Right lung (tissue), 5 donors: Measurements from ENCODE around the gene SMAD6. TPM values are rescaled to one million over a fixed set of nuclear protein-coding genes. Genes with fewer than 3 reads are reported as not detected.
"Not testable (repeated sequence)": the region's sequence is repeated elsewhere in the genome, so short reads cannot be mapped to it uniquely, and the experiment has no call there.

Experiments used
- DNase-seq, 2 donors: peaks; one replicate each; pipeline ENCODE4 v3.0.0-alpha.2; 2013
- polyA plus RNA-seq, 5 donors: library from polyadenylated mRNA; unstranded; fragments of 120-200 nt; gene quantifications; one replicate each; pipeline versions ENCODE4 v1.2.1 to v1.2.3, GENCODE V29; 2013; ENCODE audit warnings: inconsistent platforms in 1 of 5, low replicate concordance in 1 of 5; ENCODE audit not compliant: insufficient read length in 5 of 5, insufficient read depth in 1 of 5

The SMAD6 gene
- polyA plus RNA-seq, 5 donors: 19.0 to 37.5 (median 31.4) TPM

DNA sequence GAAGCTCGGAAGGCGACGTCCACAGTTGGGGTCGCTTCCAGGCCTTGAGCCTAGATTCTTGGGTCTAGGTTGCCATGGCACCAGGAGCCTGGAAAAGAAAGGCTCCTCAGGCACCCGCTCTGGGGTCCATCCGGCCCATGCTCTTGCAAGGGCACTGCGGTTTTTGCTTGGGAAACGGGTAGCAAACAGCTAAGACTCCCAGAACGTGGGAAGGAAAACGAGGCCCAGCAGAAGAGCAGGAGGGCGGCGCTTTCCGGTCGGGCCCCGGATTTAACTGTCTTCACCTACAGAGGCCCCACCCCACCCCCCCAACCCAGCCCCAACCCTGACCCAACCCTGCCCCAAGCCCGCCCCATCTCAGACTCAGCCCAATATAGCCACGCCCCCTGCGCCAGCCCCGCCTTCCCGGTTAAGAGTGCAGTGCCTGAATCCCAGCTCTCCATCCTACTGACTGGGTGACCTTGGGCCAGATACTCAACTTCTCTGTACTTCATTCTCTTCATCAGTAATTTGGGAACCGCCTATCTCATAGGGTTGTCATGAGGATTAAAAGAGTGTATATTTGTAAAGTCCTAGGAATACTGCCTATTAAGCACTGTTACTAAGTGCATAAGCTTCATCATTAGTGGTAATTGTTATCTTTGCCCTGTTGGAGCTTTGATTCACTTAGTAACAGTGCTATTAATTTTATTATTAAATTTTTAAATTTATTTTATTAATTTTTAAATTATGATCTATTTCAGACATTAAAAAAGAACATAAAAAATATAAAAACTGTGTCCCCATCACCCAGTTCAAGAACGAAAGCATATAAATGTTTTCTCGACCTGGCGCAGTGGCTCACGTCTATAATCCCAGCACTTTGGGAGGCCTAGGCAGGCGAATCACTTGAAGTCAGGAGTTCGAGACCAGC, 28.4 kb upstream of the SMAD6 start:
- no peak for DNase-seq

DNA sequence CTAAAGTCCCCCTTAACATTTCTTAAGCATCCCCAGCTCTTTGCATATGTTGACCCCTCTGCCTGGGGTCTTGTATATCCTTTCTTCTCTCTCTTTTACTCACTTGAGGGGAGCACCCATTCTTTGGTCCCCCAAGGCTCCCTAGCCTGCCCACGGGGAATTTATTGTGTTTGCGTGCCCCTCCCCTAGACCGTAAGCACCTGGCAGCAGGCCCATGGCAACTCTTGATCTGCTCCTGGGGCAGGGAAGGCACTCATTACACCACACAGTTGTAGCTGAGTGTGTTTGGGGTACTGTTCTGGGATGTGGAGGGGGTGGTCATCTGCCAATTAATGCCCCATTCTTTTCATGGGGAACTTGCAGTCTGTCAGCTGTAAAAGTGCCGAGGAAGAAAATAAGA, 27.3 kb upstream of the SMAD6 start:
- no peak for DNase-seq

DNA sequence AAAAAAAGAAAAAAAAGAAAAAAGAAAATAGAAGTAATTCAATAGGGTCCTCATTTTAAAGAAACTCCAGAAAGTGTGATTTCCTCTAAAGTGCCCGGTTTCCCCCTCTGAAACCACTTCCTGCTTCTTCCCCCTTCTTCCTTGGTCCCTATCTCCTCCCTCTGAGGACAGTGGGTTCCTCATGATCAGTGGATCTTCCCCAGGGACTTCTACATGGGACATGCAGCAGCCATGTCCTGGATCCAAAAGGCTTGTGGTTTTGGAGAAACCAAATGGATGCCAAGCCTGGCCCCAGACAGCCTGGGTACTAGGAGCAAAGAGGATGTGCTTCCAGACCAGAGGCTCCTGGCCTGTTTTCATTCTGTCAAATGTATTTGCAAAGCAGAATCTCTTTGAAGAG, 26.6 kb upstream of the SMAD6 start:
- no peak for DNase-seq

DNA sequence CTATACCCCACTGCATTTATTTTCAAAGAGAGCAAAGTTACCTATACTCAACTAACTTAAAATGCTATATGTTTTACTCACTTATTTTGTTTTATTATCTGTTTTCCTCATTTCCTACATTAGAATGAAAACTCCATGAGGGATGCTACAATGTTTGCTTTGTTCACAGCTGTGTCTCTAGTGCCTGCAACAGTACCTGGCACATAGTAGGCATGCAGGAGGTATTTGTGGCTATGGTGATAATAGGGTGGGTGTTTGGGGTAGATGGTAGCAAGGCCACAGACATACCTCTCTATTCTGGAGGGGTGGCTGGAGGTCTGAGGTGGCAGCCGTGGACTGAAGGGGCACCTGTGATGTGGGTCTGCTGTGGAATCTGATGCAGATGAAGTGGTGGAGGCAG, 24.7 kb upstream of the SMAD6 start:
- no peak for DNase-seq

DNA sequence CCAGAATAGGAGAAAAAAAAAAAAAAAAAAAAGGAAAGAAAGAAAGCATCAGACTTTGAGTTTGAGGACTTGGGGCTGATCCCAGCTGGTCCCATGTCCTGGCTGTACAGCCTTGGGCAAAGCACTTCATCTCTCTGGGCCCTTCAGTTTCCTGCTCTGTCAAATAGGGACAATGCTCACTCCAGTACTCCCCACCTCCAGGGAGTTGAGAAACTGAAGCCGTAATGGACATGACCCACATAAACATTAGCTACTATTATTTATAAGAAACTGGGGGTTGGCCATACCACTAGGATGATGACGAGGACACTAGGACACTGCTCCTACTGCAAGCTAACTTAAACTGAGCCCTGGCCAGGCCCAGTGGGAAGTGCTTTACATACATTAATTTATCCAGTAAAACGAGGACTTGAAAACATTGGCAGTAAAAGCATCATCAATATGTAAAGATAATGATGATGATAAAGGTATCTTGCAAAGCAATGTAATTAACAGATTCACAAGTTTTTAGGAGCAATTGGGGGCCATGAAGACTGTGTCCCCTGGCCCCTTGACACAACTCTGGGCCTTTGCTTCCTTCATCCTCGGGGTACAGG, 22.9 kb upstream of the SMAD6 start:
- DNase-seq: no peak

DNA sequence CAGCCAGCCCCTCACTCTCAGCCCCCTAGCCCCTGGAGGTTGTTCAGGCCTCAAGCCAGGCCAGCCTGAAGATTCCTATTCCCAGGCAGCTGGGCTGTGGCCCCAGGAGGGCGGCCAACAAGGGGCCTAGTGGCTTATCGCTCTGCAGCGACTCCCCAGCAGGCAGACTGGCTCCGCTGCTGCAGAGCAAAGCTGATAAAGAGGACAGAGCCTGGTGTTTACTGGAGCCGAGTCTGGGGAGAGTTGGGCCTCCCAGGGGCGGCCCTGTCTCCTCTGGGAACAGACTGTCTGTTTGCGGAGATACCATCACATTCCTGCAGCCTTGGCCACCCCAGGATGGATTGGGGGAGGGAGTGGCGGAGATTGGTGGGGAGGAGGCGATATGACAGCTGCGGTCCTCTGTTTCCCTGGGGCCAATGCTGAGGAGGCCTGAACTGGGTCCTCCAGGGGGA, 22.4 kb upstream of the SMAD6 start:
- peak in 1 of 2 donors; percentile 44 for DNase-seq

DNA sequence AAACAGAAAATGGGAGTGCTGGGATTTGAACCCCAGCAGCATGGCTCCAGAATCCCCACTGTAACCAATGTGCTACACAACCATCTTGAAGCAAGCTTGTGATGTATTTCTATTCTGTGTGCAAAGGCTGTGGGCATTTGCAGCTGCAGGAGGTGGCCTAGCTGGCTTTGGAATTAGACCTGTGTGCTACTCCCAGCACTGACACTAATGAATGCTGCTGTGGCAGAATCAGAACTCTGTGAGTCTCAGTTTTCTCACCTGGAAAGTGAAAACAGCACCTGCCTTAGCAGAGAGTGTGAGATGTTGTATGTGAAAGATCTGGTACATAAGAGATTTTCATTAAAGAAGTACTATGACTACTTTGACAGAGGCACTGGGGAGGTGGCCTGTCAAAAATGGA, 21.5 kb upstream of the SMAD6 start:
- no peak for DNase-seq

DNA sequence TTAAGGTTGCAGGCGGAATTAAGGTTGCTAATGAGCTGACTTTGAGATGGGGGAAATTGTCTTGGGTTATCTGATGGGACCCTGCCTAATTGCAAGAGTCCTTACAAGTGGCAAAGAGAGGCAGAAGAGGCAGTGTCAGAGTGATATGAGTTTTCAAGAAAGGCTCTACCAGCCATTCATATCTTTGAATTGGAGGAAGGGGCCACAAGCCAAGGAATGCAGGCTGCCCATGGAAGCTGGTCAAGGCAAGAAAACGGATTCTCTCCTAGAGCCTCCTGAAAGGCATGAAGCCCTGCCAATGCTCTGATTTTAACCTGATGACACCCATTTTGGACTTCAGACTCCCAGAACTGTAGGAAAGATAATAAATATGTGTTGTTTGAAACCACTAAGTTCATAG, 20.6 kb upstream of the SMAD6 start:
- no peak for DNase-seq

DNA sequence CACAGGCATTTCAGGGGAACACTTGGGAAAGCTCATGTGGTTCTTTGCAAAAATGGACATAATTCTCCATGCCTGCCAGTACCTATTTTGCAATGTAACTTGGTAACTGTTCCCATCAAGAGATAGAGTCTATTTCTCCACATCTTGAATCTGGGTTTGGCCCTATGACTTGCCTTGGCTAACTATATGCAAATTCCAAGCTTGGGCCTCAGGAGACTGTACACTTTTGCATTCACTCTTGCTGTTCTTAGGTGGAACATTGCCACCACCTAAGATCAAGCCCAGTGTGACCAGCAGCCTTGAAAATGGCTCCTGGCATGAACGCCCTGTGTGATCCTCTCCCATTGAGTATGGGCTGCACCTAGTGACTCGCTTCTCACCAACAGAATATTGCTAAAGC, 19.8 kb upstream of the SMAD6 start:
- no peak for DNase-seq

DNA sequence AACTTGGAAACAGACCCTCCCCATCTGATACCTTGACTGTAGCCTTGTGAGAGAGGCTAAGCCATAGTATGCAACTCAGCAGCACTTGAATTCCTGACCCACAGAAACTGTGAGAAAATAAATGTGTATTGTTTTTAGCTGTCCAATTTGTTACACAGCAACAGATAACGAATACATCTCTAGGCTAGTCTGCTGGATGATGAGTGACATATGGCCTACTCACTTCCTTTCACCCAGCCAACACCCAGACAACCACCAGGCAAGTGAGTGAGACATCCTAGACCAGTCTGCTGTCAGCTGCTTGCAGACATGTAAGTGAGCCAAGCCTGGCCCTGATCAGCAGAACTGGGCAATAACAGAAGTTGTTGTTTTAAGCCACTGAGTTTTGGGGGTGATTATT, 19.2 kb upstream of the SMAD6 start:
- no peak for DNase-seq

DNA sequence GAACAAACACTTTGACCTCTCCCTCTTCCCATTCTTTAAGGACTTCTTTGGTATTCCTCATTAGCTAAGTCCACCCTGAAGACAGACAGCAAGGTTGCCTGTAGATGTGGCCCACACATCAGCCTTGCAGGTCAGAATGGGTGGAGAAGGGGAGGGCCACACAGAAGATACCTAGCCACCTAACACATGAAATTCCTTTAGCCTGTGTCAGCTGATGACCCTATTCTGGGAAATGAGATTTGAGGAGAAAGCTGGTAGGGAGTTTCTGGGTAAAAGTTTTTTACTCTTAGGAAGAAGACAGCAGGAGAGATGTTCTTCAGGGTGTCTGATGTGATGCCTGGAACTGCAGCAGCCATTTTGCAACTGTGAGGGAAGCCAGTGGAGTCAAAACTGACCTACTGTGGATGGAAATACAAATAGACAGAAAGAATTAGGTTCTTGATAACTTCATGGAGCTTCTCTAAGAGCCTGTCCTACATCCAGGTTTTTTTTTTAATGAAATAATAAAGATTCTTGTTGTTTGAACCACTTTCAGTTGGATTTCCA, 17.8 kb upstream of the SMAD6 start:
- no peak for DNase-seq

DNA sequence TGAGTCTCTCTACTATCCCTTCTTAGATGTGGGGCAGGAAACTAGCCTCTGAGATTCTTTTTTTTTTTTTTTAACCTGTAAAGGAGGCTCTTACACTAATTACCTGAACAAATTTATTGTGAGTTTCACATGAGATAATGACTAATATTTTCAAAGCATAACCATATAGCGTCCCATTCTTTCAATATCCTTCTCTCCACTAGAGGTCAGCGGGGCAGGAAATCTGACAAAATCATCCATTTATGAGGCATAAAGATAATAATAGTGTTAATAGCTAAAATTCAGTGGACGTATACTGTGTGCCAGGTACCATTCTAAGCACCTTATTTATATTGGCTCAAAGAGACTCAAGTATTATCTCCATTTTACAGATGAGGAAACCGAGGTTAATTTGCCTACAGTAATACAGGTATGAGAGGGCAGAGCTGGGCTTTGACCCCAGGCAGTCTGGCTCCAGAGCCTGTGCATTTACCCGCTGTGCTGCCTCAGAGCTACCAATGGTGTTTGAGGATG, 16.3 kb upstream of the SMAD6 start:
- DNase-seq: no peak

DNA sequence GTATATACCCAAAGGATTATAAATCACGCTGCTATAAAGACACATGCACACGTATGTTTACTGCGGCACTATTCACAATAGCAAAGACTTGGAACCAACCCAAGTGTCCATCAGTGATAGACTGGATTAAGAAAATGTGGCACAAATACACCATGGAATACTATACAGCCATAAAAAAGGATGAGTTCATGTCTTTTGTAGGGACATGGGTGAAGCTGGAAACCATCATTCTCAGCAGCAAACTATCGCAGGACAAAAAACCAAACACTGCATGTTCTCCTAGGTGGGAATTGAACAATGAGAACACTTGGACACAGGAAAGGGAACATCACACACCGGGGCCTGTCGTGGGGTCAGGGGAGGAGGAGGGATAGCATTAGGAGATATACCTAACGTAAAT, 11.1 kb upstream of the SMAD6 start:
- not testable (repeated sequence) for DNase-seq

DNA sequence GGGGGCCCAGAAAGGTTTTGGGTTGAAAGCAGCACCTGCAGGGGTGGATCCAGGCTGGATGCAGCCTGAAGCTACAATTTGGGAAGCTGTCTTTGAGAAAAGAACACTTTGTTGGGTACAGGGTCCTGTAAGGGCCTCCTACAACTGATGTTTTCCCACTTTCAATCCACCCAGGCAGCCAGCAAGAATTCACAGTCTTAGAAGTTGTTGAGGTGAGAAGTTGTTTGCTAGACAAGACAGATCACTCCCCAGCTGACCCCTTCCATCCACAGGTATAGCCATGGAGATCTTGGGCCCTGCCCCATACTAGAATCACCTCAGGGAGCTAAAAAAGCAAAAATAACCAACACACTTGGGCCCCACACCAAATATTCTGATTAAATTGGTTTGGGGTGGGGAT, 10.3 kb upstream of the SMAD6 start:
- no peak for DNase-seq

DNA sequence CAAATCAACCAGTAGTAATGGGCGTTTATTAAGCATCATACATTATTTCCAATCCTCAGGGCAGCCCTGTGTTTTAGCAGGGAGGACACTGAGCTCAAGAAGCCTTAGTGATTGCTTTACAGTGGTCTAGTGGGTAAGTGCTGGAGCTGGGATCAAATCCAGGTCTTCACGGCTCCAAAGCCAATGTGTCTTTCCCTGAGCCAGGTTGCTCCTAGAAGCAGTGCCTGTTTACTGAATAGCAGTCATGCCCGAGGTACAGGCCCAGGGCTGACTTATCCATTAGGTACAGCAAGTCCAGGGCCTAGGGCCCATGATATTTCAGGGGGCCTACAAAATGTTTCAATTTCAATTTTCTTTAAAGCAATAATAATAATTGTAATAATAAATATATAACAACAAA, 9.6 kb upstream of the SMAD6 start:
- no peak for DNase-seq

DNA sequence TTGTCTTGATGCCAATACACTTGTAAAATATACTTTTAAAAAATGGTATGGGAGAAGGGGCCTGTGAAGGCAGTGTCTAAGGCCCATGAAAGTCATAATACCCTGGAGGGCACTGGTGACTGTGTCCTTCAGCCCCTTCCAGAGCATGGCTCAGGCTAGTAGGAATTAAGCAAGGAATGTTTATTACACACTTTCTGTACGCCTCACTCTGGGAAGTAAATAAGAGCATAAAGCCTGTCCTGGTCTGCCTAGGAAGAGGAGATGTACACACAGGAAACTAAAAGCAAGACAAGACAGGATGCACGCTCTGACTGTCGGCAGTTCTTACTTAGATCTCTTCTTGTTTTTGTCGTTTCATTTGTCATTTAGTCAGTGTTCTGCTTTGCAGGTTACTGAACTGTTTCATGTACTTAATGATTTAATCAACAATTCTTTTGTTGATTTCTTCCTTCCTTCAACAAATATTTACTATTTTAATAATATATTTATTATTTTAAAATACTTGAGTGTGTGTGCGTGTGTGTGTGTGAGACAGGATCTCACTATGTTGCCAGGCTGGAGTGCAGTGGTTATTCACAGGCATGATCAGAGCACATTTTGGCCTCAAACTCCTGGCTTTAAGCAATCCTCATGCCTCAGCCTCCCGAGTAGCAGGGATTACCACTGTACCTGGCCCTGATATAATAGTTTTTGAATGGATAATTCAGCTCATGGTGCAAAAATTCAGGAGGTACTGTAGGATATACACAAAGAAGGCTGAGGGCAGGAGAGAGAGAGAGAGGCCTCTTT, 9.0 kb upstream of the SMAD6 start:
- no peak for DNase-seq

DNA sequence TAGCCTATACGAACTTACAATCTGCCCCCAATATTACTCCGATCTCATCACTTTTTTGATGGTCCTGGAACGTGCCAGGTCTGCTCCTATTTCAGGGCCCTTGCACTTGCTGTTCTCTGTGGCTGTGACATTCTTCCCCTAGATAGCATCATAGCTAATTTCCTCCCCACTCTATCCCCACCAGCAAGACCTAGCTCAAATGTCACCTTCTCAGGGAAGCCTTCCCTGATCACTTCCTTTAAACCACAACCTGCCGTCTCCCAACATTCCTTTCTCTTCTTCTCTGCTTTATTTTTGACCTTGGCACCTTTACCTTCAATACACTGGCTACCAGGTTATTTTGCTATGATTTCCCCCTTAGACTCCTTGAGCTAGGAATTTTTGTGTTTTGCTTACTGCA, 5.3 kb upstream of the SMAD6 start:
- DNase-seq: no peak

DNA sequence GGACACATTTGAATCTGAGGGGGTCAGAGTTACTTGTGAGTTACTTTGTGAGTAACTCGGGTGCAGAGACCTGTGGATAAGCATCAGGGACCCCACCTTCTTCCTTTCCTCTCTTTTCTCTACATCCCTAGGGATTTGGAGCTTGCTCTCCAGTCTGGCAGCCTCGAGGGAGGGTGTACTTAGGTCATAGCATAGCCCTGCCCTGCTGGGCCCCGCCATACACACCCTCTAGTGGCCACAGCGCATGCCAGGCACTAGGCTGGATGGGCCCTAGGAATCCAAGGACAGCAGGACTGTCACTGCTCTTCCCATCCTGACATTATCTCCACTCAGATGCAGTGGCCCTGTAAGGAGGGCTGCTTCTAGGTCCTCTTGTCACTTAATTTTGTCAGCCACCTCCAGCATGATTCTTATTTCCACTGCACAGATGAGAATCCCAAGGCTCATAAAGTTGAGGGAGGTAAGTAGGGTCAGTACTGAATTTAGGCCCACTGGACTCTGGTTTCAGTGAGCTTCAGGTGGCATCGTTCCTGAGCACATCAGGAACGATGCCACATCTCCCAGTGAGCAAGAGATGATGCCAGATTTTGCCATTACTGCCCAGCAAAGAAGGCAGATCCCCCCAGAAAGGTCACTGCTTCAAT, 3.6 kb upstream of the SMAD6 start:
- peak in 1 of 2 donors; percentile 40 for DNase-seq

DNA sequence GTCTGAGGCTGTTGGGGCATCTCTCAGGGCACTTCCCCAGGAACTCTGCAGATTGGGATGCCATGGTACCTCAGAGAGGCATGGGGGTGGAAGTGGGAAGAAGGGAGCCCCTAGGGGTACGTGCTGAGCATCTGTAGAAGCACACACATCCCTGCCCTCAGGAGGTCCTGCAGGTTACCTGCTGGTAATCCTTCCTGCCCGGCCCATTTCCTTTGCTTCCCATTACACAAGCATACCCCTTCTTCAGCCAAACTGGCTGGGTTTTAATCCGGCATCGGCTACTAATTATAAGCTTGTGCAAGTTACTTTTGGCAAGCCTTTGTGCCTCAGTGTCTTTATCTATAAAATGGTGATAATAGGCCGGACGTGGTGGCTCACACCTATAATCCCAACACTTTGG, 3.1 kb upstream of the SMAD6 start:
- no peak for DNase-seq

DNA sequence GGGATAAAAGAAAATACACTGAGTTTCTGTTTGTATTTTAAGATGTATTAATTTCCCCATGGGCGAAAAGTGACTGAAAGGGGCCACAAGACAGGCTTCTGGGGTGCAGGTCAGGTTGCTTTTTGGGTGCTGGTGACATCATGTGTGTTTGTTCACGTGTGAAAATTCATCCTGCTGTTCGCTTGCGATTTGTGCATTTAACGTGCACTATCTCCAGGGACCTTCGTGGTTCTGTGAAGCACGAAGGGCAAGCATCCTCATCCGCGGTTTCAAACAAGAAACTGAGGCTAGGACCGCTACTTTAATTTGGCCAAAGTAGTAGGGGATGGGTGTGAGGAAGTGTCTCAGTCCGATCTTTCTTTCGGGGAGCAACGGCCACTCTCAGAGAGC, 1.6 kb upstream of the SMAD6 start:
- DNase-seq: no peak

DNA sequence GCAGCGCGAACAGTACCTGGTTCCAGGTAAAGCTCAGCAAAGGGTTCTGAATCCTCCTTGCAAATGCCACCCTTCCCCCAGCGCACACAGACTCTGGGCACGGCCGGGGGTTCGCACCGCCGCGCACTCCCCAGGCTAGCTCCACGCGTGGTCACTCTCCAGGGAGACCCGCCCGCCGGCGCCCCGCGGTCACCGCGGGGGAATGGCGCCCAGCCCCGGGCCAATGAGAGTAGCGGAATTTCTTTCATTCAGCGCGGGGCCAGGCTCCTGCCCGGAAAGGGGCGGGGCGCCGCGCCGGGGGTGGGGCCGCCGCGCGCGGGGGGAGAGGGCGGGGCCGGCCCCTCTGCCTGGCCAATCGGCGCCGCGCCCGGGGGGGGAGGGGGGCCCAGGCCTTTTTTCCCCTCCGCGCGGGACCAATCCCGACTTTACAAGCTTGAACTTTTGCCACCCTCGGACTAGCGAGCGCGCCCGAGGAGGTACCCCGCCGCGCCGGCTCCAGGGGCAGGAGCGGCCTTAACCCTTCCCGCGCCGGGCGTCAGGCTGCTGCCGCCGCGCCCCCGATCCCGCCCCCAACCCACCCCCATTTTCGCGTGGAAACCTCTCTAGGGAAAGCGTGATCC, 1.1 kb upstream of the SMAD6 start:
- peak; percentile 96 for DNase-seq
